HFFc6 (cell line): Measurements from ENCODE around the gene KRT73. TPM values are rescaled to one million over a fixed set of nuclear protein-coding genes. Genes with fewer than 3 reads are reported as not detected.

Source experiments
- DNase-seq: peaks from one replicate; pipeline ENCODE4 v3.0.0-alpha.2; 2018
- H3K27ac Mint-ChIP-seq: 2 replicates; pipeline ENCODE4 v1.8.0; 2020; ENCODE audit warnings: mild to moderate bottlenecking, mixed read lengths
- H3K27me3 Mint-ChIP-seq: 2 replicates; pipeline ENCODE4 v1.8.0; 2021; ENCODE audit warnings: mild to moderate bottlenecking, moderate library complexity, mixed read lengths; ENCODE audit not compliant: insufficient read depth
- H3K36me3 Mint-ChIP-seq: 2 replicates; pipeline ENCODE4 v1.8.0; 2021; ENCODE audit warnings: low read depth, mixed read lengths
- H3K4me1 Mint-ChIP-seq: 2 replicates; pipeline ENCODE4 v1.8.0; 2020; ENCODE audit warnings: low read depth, mixed read lengths
- H3K4me3 Mint-ChIP-seq: 2 replicates; pipeline ENCODE4 v1.8.0; 2020; ENCODE audit warnings: mild to moderate bottlenecking, moderate library complexity, mixed read lengths
- H3K9me3 Mint-ChIP-seq: 2 replicates; pipeline ENCODE4 v1.8.0; 2020; ENCODE audit warnings: mild to moderate bottlenecking, mixed read lengths
- CTCF ChIP-seq: fragments of 200-600 bp; sonication (generic); IDR thresholded peaks from 2 replicates; pipeline ENCODE4 v1.5.0; 2021; ENCODE audit warnings: antibody characterized with exemption, mild to moderate bottlenecking
- total RNA-seq, 6 experiments: library from RNA; stranded (reverse); fragmentation: NEBNext Ultra II Directional; extraction: Animal tissue kit (Norgen Biotek cat#: 25700); gene quantifications; 2 replicates in 1 of 6; 3 replicates in 5 of 6; pipeline ENCODE4 v1.2.3, GENCODE V29; 2021

The KRT73 gene
- total RNA-seq, 6 experiments from 2014 or later: not detected

GRCh38 chr12:52615208-52615868 lies 3.0 kb downstream of the KRT73 start:
- Mint-ChIP-seq H3K4me1 (no peaks in the 10 kb centered on the region), H3K27ac (no peak overlapping the region), H3K9me3 (no peaks in the 10 kb centered on the region), H3K4me3 (no peak overlapping the region), H3K27me3 (peaks cover 48% of the 10 kb centered on the region), H3K36me3 (no peaks in the 10 kb centered on the region)
- TF ChIP-seq CTCF: no peak
- DNase-seq: no peak

- Mint-ChIP-seq H3K27ac (no peak overlapping the region), H3K4me1 (no peaks in the 10 kb centered on the region), H3K36me3 (no peaks in the 10 kb centered on the region), H3K9me3 (no peaks in the 10 kb centered on the region), H3K4me3 (no peak overlapping the region), H3K27me3 (peaks cover 48% of the 10 kb centered on the region)
- no peak for DNase-seq
- no peak for TF ChIP-seq CTCF
These were observed 3.8 kb downstream of the KRT73 start for GRCh38 chr12:52614381-52615207.

- Mint-ChIP-seq H3K4me3 (no peak overlapping the region), H3K27ac (no peak overlapping the region), H3K4me1 (no peaks in the 10 kb centered on the region), H3K27me3 (peaks cover 58% of the 10 kb centered on the region), H3K9me3 (no peaks in the 10 kb centered on the region), H3K36me3 (no peaks in the 10 kb centered on the region)
- TF ChIP-seq CTCF: no peak
- no peak for DNase-seq
These were observed 4.9 kb downstream of the KRT73 start for GRCh38 chr12:52613384-52614030.

GRCh38 chr12:52612431-52613383 lies 5.7 kb downstream of the KRT73 start:
- H3K27ac Mint-ChIP-seq: no peak overlapping the region
- no peaks in the 10 kb centered on the region for H3K4me1 Mint-ChIP-seq
- H3K36me3 Mint-ChIP-seq: no peaks in the 10 kb centered on the region
- no peak overlapping the region for H3K4me3 Mint-ChIP-seq
- no peak for TF ChIP-seq CTCF
- no peak for DNase-seq
- no peaks in the 10 kb centered on the region for H3K9me3 Mint-ChIP-seq
- peaks cover 66% of the 10 kb centered on the region for H3K27me3 Mint-ChIP-seq

- Mint-ChIP-seq H3K4me1 (no peaks in the 10 kb centered on the region), H3K9me3 (no peaks in the 10 kb centered on the region), H3K27me3 (peaks cover 58% of the 10 kb centered on the region), H3K36me3 (no peaks in the 10 kb centered on the region), H3K4me3 (no peak overlapping the region), H3K27ac (no peak overlapping the region)
- no peak for DNase-seq
- no peak for TF ChIP-seq CTCF
These were observed 7.3 kb downstream of the KRT73 start for GRCh38 chr12:52611080-52611468.
